WTC11 (cell line): Measurements from ENCODE around the gene CHN1. TPM values are rescaled to one million over a fixed set of nuclear protein-coding genes. Genes with fewer than 3 reads are reported as not detected.

ENCODE experiments used
- ATAC-seq: fragments of 200-7000 bp; cut with Tn5 transposase; 2 replicates; pipeline ENCODE4 v1.10.0; 2021; ENCODE audit warnings: mild to moderate bottlenecking, moderate library complexity
- CTCF ChIA-PET: fragments of 300-600 bp; sonication (Branson Sonifier 250); formaldehyde crosslinking; loops from one replicate; lab custom pipeline; 2021; ENCODE audit warnings: antibody characterized with exemption; lab: Charles Lee
- POLR2A ChIA-PET: fragments of 350-600 bp; sonication (Branson Sonifier 250); formaldehyde crosslinking; loops from one replicate; lab custom pipeline; 2021; ENCODE audit warnings: antibody characterized with exemption; lab: Charles Lee
- DNase-seq: peaks from one replicate; pipeline ENCODE4 v3.0.0; 2021; ENCODE audit warnings: low spot score
- H3K27ac Mint-ChIP-seq: 2 replicates; pipeline ENCODE4 v1.8.0; 2021; ENCODE audit warnings: mixed read lengths
- H3K27me3 Mint-ChIP-seq: 2 replicates; pipeline ENCODE4 v1.8.0; 2021; ENCODE audit warnings: low read depth, mild to moderate bottlenecking, moderate library complexity, mixed read lengths
- H3K36me3 Mint-ChIP-seq: 2 replicates; pipeline ENCODE4 v1.8.0; 2021; ENCODE audit warnings: mixed read lengths
- H3K4me1 Mint-ChIP-seq: 2 replicates; pipeline ENCODE4 v1.8.0; 2022; ENCODE audit warnings: mixed read lengths
- H3K4me3 Mint-ChIP-seq: 2 replicates; pipeline ENCODE4 v1.8.0; 2021; ENCODE audit warnings: mild to moderate bottlenecking, moderate library complexity, mixed read lengths
- H3K9me3 Mint-ChIP-seq: 2 replicates; pipeline ENCODE4 v1.8.0; 2021; ENCODE audit warnings: mixed read lengths
- ELF4 ChIP-seq: sonication (generic); formaldehyde crosslinking; IDR thresholded peaks from 2 replicates; pipeline ENCODE4 v1.8.1; 2022; ENCODE audit warnings: low read depth, mild to moderate bottlenecking, moderate library complexity, missing genetic modification reagents
- ESRRA ChIP-seq: sonication (generic); formaldehyde crosslinking; IDR thresholded peaks from 2 replicates; pipeline ENCODE4 v1.8.1; 2022; ENCODE audit warnings: mild to moderate bottlenecking, missing genetic modification reagents, borderline replicate concordance
- FOXJ3 ChIP-seq: sonication (generic); formaldehyde crosslinking; IDR thresholded peaks from 2 replicates; pipeline ENCODE4 v1.9.0; 2021; ENCODE audit warnings: missing genetic modification reagents, mild to moderate bottlenecking, borderline replicate concordance
- GTF2I ChIP-seq: fragments of 250-450 bp; sonication (Bioruptor Pico); conservative IDR thresholded peaks from 2 replicates; pipeline ENCODE4 v1.4.0; 2021; ENCODE audit warnings: mild to moderate bottlenecking
- NFE2L1 ChIP-seq: sonication (generic); formaldehyde crosslinking; IDR thresholded peaks from 2 replicates; pipeline ENCODE4 v1.8.1; 2023; ENCODE audit warnings: missing genetic modification reagents
- NR1H2 ChIP-seq: sonication (generic); formaldehyde crosslinking; IDR thresholded peaks from 2 replicates; pipeline ENCODE4 v1.9.0; 2021; ENCODE audit warnings: mild to moderate bottlenecking, moderate library complexity, missing genetic modification reagents
- SMAD4 ChIP-seq: sonication (generic); formaldehyde crosslinking; IDR thresholded peaks from 2 replicates; pipeline ENCODE4 v1.8.0; 2022; ENCODE audit warnings: mild to moderate bottlenecking, missing genetic modification reagents
- TEAD1 ChIP-seq: sonication (generic); formaldehyde crosslinking; IDR thresholded peaks from 2 replicates; pipeline ENCODE4 v1.8.0; 2022; ENCODE audit warnings: mild to moderate bottlenecking, missing genetic modification reagents
- TEAD4 ChIP-seq: sonication (generic); formaldehyde crosslinking; IDR thresholded peaks from 2 replicates; pipeline ENCODE4 v1.8.0; 2022; ENCODE audit warnings: mild to moderate bottlenecking, missing genetic modification reagents
- ZNF138 ChIP-seq: sonication (generic); formaldehyde crosslinking; conservative IDR thresholded peaks from 2 replicates; pipeline ENCODE4 v1.8.1; 2022; ENCODE audit warnings: mild to moderate bottlenecking, moderate library complexity, missing genetic modification reagents
- ZNF396 ChIP-seq: fragments of 250-450 bp; sonication (Bioruptor Pico); IDR thresholded peaks from 2 replicates; pipeline ENCODE4 v1.8.0; 2021; ENCODE audit warnings: mild to moderate bottlenecking, moderate library complexity, borderline replicate concordance
- total RNA-seq: library from RNA; stranded (reverse); gene quantifications from 3 replicates; pipeline ENCODE4 v1.2.3, GENCODE V29; 2021
- TF ChIP-seq, protein P1 (sequence below): sonication (generic); formaldehyde crosslinking; IDR thresholded peaks from 2 replicates; pipeline ENCODE4 v1.8.1; 2022; ENCODE audit warnings: low read depth, missing genetic modification reagents, borderline replicate concordance
- TF ChIP-seq, protein P2 (sequence below): fragments of 200-600 bp; IDR thresholded peaks from 2 replicates; pipeline ENCODE4 v1.8.0; 2022; ENCODE audit warnings: antibody characterized with exemption
- TF ChIP-seq, protein P3 (sequence below): sonication (generic); formaldehyde crosslinking; IDR thresholded peaks from 2 replicates; pipeline ENCODE4 v1.8.1; 2022; ENCODE audit warnings: mild to moderate bottlenecking, moderate library complexity, missing genetic modification reagents
- TF ChIP-seq, protein P4 (sequence below): sonication (generic); formaldehyde crosslinking; IDR thresholded peaks from 2 replicates; pipeline ENCODE4 v1.8.0; 2023; ENCODE audit warnings: missing genetic modification reagents
- TF ChIP-seq, protein P5 (sequence below): sonication (generic); formaldehyde crosslinking; conservative IDR thresholded peaks from 2 replicates; pipeline ENCODE4 v1.8.1; 2023; ENCODE audit warnings: mild to moderate bottlenecking, low read depth, missing genetic modification reagents, moderate library complexity
- TF ChIP-seq, protein P6 (sequence below): sonication (generic); formaldehyde crosslinking; IDR thresholded peaks from 2 replicates; pipeline ENCODE4 v1.8.0; 2022; ENCODE audit warnings: mild to moderate bottlenecking, missing genetic modification reagents
- TF ChIP-seq, protein P7 (sequence below): sonication (generic); formaldehyde crosslinking; IDR thresholded peaks from 2 replicates; pipeline ENCODE4 v1.8.1; 2023; ENCODE audit warnings: mild to moderate bottlenecking, missing genetic modification reagents, borderline replicate concordance

CHN1 gene
- total RNA-seq, 1 experiment from 2014 or later, result 30.0 TPM

DNA sequence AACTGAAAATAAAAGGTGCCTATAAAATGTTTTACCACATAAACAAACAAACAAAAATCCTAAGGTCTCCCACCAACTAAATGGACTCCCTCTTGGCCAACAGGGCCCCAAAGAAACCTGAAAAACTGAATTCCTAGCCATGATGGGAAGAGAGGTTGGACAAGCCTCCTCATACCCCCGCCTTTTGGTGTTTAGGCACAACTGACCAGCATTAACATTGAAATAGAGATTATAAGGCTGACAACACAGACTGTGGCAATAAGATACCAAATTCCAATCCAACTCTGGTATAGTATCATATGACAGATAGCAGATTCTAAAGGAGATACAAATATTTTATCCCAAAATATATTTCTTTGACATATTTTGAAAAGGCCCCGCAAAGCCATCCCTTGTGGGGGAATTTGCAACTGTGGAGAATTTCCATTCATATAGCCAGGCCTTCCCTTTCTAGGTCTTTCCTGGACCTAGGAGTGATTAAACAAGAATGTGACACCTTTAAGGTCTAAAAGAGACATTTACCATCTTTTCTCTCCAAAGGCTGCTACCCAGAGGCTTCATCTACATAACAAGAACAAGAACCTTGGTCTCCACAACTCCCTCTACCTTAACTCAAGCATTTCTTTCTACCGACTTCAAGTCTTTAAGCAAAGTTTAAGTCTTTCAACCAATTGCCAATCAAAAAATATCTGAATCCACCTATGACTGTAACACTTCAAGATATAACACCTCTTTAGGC lies 80.0 kb downstream of the CHN1 start:
- H3K27me3 Mint-ChIP-seq, result no peaks in the 10 kb centered on the region

DNA sequence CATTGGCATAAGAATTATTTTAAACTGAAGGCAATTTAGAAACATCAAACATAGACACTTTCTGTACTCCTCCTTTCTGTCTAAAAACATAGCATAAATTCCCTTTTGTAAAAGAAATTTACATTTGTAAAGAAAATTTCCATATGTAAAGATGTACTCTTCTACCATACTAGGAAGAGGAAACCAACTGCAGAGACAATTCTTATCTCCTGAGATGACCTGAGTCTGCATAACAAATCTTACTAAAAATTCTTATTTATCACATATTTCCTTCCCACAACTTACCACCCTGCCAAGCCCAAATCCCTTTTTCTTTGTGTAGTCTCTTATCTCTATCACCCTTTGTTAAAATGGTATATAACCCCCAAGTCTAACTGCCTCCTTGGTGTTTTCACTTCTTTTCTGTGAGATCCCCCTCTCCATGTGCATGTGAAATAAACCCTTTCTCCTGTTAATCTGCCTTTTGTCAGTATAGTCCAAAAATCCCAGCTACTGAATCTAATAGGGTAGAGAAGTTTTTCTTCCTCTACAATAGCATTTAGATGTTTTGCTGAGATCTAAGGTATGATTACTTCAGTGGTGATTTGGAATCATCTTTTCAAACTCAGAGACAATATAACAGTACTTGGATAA lies 81.0 kb downstream of the CHN1 start:
- H3K9me3 Mint-ChIP-seq, result peaks cover 9% of the 10 kb centered on the region
- ATAC-seq, result peak; percentile 21
- peak overlapping the region; percentile 93 for H3K27ac Mint-ChIP-seq
- no peak for DNase-seq
- ChIA-PET CTCF (no interaction called here), POLR2A (no interaction called here)
- peaks cover 62% of the 10 kb centered on the region for H3K4me1 Mint-ChIP-seq
- H3K36me3 Mint-ChIP-seq, result peaks cover 21% of the 10 kb centered on the region
- H3K4me3 Mint-ChIP-seq, result peak overlapping the region; percentile 26
- H3K27me3 Mint-ChIP-seq, result no peaks in the 10 kb centered on the region
- TF ChIP-seq ELF4 (CRISPR knock-in tag) (no peak), ZNF138 (CRISPR knock-in tag) (no peak), TEAD4 (no peak), NR1H2 (CRISPR knock-in tag) (no peak), FOXJ3 (no peak), ZNF396 (CRISPR knock-in tag) (no peak), ESRRA (no peak), NFE2L1 (CRISPR knock-in tag) (no peak), SMAD4 (CRISPR knock-in tag) (no peak)
- TF ChIP-seq, protein P1, sequence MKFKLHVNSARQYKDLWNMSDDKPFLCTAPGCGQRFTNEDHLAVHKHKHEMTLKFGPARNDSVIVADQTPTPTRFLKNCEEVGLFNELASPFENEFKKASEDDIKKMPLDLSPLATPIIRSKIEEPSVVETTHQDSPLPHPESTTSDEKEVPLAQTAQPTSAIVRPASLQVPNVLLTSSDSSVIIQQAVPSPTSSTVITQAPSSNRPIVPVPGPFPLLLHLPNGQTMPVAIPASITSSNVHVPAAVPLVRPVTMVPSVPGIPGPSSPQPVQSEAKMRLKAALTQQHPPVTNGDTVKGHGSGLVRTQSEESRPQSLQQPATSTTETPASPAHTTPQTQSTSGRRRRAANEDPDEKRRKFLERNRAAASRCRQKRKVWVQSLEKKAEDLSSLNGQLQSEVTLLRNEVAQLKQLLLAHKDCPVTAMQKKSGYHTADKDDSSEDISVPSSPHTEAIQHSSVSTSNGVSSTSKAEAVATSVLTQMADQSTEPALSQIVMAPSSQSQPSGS, result no peak
- TF ChIP-seq, protein P2, sequence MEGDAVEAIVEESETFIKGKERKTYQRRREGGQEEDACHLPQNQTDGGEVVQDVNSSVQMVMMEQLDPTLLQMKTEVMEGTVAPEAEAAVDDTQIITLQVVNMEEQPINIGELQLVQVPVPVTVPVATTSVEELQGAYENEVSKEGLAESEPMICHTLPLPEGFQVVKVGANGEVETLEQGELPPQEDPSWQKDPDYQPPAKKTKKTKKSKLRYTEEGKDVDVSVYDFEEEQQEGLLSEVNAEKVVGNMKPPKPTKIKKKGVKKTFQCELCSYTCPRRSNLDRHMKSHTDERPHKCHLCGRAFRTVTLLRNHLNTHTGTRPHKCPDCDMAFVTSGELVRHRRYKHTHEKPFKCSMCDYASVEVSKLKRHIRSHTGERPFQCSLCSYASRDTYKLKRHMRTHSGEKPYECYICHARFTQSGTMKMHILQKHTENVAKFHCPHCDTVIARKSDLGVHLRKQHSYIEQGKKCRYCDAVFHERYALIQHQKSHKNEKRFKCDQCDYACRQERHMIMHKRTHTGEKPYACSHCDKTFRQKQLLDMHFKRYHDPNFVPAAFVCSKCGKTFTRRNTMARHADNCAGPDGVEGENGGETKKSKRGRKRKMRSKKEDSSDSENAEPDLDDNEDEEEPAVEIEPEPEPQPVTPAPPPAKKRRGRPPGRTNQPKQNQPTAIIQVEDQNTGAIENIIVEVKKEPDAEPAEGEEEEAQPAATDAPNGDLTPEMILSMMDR, result no peak
- TF ChIP-seq, protein P3, sequence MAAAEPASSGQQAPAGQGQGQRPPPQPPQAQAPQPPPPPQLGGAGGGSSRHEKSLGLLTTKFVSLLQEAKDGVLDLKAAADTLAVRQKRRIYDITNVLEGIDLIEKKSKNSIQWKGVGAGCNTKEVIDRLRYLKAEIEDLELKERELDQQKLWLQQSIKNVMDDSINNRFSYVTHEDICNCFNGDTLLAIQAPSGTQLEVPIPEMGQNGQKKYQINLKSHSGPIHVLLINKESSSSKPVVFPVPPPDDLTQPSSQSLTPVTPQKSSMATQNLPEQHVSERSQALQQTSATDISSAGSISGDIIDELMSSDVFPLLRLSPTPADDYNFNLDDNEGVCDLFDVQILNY (CRISPR knock-in tag), result no peak
- TF ChIP-seq, protein P4, sequence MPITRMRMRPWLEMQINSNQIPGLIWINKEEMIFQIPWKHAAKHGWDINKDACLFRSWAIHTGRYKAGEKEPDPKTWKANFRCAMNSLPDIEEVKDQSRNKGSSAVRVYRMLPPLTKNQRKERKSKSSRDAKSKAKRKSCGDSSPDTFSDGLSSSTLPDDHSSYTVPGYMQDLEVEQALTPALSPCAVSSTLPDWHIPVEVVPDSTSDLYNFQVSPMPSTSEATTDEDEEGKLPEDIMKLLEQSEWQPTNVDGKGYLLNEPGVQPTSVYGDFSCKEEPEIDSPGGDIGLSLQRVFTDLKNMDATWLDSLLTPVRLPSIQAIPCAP (CRISPR knock-in tag), result no peak
- TF ChIP-seq, protein P5, sequence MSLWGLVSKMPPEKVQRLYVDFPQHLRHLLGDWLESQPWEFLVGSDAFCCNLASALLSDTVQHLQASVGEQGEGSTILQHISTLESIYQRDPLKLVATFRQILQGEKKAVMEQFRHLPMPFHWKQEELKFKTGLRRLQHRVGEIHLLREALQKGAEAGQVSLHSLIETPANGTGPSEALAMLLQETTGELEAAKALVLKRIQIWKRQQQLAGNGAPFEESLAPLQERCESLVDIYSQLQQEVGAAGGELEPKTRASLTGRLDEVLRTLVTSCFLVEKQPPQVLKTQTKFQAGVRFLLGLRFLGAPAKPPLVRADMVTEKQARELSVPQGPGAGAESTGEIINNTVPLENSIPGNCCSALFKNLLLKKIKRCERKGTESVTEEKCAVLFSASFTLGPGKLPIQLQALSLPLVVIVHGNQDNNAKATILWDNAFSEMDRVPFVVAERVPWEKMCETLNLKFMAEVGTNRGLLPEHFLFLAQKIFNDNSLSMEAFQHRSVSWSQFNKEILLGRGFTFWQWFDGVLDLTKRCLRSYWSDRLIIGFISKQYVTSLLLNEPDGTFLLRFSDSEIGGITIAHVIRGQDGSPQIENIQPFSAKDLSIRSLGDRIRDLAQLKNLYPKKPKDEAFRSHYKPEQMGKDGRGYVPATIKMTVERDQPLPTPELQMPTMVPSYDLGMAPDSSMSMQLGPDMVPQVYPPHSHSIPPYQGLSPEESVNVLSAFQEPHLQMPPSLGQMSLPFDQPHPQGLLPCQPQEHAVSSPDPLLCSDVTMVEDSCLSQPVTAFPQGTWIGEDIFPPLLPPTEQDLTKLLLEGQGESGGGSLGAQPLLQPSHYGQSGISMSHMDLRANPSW (CRISPR knock-in tag), result no peak
- TF ChIP-seq, protein P6, sequence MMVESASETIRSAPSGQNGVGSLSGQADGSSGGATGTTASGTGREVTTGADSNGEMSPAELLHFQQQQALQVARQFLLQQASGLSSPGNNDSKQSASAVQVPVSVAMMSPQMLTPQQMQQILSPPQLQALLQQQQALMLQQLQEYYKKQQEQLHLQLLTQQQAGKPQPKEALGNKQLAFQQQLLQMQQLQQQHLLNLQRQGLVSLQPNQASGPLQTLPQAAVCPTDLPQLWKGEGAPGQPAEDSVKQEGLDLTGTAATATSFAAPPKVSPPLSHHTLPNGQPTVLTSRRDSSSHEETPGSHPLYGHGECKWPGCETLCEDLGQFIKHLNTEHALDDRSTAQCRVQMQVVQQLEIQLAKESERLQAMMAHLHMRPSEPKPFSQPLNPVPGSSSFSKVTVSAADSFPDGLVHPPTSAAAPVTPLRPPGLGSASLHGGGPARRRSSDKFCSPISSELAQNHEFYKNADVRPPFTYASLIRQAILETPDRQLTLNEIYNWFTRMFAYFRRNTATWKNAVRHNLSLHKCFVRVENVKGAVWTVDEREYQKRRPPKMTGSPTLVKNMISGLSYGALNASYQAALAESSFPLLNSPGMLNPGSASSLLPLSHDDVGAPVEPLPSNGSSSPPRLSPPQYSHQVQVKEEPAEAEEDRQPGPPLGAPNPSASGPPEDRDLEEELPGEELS (CRISPR knock-in tag), result no peak

More for the DNA sequence above, 80.0 kb downstream of the CHN1 start:
- no peak for DNase-seq
- peaks cover 19% of the 10 kb centered on the region for H3K36me3 Mint-ChIP-seq
- peak overlapping the region; percentile 97 for H3K27ac Mint-ChIP-seq
- POLR2A ChIA-PET, result no interaction called here
- CTCF ChIA-PET, result interaction anchor here (1.0 to 1.7 kb wide), 4 partner anchors 9 to 225 kb away, joined by 4 to 5 read pairs (median 4); no protein-coding TSS in a partner anchor
- peaks cover 61% of the 10 kb centered on the region for H3K4me1 Mint-ChIP-seq
- 0 out of 2 replicates have a peak, but pooled peaks have one; percentile 27 for TF ChIP-seq TEAD1
- TF ChIP-seq, protein P7, sequence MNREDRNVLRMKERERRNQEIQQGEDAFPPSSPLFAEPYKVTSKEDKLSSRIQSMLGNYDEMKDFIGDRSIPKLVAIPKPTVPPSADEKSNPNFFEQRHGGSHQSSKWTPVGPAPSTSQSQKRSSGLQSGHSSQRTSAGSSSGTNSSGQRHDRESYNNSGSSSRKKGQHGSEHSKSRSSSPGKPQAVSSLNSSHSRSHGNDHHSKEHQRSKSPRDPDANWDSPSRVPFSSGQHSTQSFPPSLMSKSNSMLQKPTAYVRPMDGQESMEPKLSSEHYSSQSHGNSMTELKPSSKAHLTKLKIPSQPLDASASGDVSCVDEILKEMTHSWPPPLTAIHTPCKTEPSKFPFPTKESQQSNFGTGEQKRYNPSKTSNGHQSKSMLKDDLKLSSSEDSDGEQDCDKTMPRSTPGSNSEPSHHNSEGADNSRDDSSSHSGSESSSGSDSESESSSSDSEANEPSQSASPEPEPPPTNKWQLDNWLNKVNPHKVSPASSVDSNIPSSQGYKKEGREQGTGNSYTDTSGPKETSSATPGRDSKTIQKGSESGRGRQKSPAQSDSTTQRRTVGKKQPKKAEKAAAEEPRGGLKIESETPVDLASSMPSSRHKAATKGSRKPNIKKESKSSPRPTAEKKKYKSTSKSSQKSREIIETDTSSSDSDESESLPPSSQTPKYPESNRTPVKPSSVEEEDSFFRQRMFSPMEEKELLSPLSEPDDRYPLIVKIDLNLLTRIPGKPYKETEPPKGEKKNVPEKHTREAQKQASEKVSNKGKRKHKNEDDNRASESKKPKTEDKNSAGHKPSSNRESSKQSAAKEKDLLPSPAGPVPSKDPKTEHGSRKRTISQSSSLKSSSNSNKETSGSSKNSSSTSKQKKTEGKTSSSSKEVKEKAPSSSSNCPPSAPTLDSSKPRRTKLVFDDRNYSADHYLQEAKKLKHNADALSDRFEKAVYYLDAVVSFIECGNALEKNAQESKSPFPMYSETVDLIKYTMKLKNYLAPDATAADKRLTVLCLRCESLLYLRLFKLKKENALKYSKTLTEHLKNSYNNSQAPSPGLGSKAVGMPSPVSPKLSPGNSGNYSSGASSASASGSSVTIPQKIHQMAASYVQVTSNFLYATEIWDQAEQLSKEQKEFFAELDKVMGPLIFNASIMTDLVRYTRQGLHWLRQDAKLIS, result no peak
- TF ChIP-seq ZNF138 (CRISPR knock-in tag), result no peak
- no peak for TF ChIP-seq GTF2I
- TF ChIP-seq, all 79 proteins: peak for 1
- peaks cover 9% of the 10 kb centered on the region for H3K9me3 Mint-ChIP-seq
- peak; percentile 91 for ATAC-seq
- peak overlapping the region; percentile 25 for H3K4me3 Mint-ChIP-seq
